GM18907 (cell line): ENCODE results near the gene DEUP1.
"Not testable (repeated sequence)": the region's sequence is repeated elsewhere in the genome, so short reads cannot be mapped to it uniquely, and the experiment has no call there.

Experiments
- ATAC-seq: cut with Tn5 transposase; IDR thresholded peaks from one replicate; pipeline ENCODE4 v1.9.1; 2021; ENCODE audit warnings: mild to moderate bottlenecking, moderate library complexity; ENCODE audit not compliant: unreplicated experiment

Gene DEUP1

GRCh38 chr11:93330446-93330984 lies at the start of gene DEUP1:
Gene DEUP1, plus strand, starts transcription at chr11:93330742. Its CDS starts 1,518 bp downstream, at chr11:93332260.
- no peak for ATAC-seq

GRCh38 chr11:93285430-93285829 lies 45.1 kb upstream of the DEUP1 start:
- ATAC-seq, result no peak

GRCh38 chr11:93287434-93287833 lies 43.1 kb upstream of the DEUP1 start:
- no peak for ATAC-seq

- ATAC-seq, result no peak
Observed at GRCh38 chr11:93288079-93288478, 42.5 kb upstream of the DEUP1 start.

- no peak for ATAC-seq
Observed at GRCh38 chr11:93288767-93289166, 41.8 kb upstream of the DEUP1 start.

- no peak for ATAC-seq
Observed at GRCh38 chr11:93289782-93290463, 40.6 kb upstream of the DEUP1 start.

- no peak for ATAC-seq
Observed at GRCh38 chr11:93291110-93291509, 39.4 kb upstream of the DEUP1 start.

- no peak for ATAC-seq
Observed at GRCh38 chr11:93291898-93292297, 38.6 kb upstream of the DEUP1 start.

GRCh38 chr11:93295921-93296575 lies 34.5 kb upstream of the DEUP1 start:
- ATAC-seq, result no peak

- no peak for ATAC-seq
Observed at GRCh38 chr11:93303689-93304088, 26.9 kb upstream of the DEUP1 start.

- not testable (repeated sequence) for ATAC-seq
Observed at GRCh38 chr11:93314399-93314798, 16.1 kb upstream of the DEUP1 start.

- no peak for ATAC-seq
Observed at GRCh38 chr11:93319224-93319839, 11.2 kb upstream of the DEUP1 start.

GRCh38 chr11:93320230-93320629 lies 10.3 kb upstream of the DEUP1 start:
- no peak for ATAC-seq

GRCh38 chr11:93322207-93322606 lies 8.3 kb upstream of the DEUP1 start:
- no peak for ATAC-seq

- ATAC-seq, result no peak
Observed at GRCh38 chr11:93323747-93324146, 6.8 kb upstream of the DEUP1 start.

- ATAC-seq, result no peak
Observed at GRCh38 chr11:93324500-93324899, 6.0 kb upstream of the DEUP1 start.

- no peak for ATAC-seq
Observed at GRCh38 chr11:93326681-93327080, 3.9 kb upstream of the DEUP1 start.

- ATAC-seq, result no peak
Observed at GRCh38 chr11:93329936-93330445, 551 bp upstream of the DEUP1 start.

- no peak for ATAC-seq
Observed at GRCh38 chr11:93340223-93340622, 9.7 kb downstream of the DEUP1 start.

GRCh38 chr11:93344855-93345333 lies 14.4 kb downstream of the DEUP1 start:
- no peak for ATAC-seq

GRCh38 chr11:93348930-93349329 lies 18.4 kb downstream of the DEUP1 start:
- ATAC-seq, result no peak

GRCh38 chr11:93350835-93351234 lies 20.3 kb downstream of the DEUP1 start:
- ATAC-seq, result no peak
